ENCODE data around the gene ABTB1. TPM values are rescaled to one million over a fixed set of nuclear protein-coding genes. Genes with fewer than 3 reads are reported as not detected.

The ABTB1 gene
- total and polyA plus RNA-seq, 2 experiments from 2014 or later, result 3.7 to 5.7 TPM

GRCh38 chr3:127728417-127729015, 55.8 kb downstream of the ABTB1 start:
- H3K4me1 ChIP-seq (ENCODE audit: insufficient read depth), result peaks cover 8% of the 10 kb centered on the region
- no peak overlapping the region for H3K4me3 ChIP-seq
- H3K4me2 ChIP-seq, result no peak overlapping the region
- H3K36me3 Mint-ChIP-seq (ENCODE audit: low read depth), result no peaks in the 10 kb centered on the region
- H3K9me3 Mint-ChIP-seq, result peaks cover 3% of the 10 kb centered on the region; the same call in 2 of the 3 replicates
- no peaks in the 10 kb centered on the region for H3K36me3 ChIP-seq (ENCODE audit: insufficient read depth)
- H3K27ac Mint-ChIP-seq, result no peak overlapping the region
- H3K27ac ChIP-seq (ENCODE audit: low read depth), result no peak overlapping the region
- peaks cover 2% of the 10 kb centered on the region for H3K27me3 Mint-ChIP-seq (ENCODE audit: insufficient read depth, low read depth, poor library complexity)
- ATAC-seq (no peak), DNase-seq (ENCODE audit: low spot score) (no peak)
- H3K4me1 Mint-ChIP-seq, result peaks cover 20% of the 10 kb centered on the region
- no peaks in the 10 kb centered on the region for H3F3A ChIP-seq (replicated peaks; ENCODE audit: low read depth)
- H4K20me1 ChIP-seq (replicated peaks; ENCODE audit: insufficient read depth), result no peaks in the 10 kb centered on the region
- H2AFZ ChIP-seq, result no peak overlapping the region
- H3K79me2 ChIP-seq (replicated peaks; ENCODE audit: insufficient read depth), result no peaks in the 10 kb centered on the region
- no peak overlapping the region for H3K4me3 Mint-ChIP-seq
- H3K27me3 ChIP-seq (ENCODE audit: insufficient read depth), result no peaks in the 10 kb centered on the region
- 0 out of 2 replicates have a peak, but pooled peaks cover 6% of the 10 kb centered on the region for H3K9me2 ChIP-seq (ENCODE audit: insufficient read depth)
- TF ChIP-seq, protein P1, sequence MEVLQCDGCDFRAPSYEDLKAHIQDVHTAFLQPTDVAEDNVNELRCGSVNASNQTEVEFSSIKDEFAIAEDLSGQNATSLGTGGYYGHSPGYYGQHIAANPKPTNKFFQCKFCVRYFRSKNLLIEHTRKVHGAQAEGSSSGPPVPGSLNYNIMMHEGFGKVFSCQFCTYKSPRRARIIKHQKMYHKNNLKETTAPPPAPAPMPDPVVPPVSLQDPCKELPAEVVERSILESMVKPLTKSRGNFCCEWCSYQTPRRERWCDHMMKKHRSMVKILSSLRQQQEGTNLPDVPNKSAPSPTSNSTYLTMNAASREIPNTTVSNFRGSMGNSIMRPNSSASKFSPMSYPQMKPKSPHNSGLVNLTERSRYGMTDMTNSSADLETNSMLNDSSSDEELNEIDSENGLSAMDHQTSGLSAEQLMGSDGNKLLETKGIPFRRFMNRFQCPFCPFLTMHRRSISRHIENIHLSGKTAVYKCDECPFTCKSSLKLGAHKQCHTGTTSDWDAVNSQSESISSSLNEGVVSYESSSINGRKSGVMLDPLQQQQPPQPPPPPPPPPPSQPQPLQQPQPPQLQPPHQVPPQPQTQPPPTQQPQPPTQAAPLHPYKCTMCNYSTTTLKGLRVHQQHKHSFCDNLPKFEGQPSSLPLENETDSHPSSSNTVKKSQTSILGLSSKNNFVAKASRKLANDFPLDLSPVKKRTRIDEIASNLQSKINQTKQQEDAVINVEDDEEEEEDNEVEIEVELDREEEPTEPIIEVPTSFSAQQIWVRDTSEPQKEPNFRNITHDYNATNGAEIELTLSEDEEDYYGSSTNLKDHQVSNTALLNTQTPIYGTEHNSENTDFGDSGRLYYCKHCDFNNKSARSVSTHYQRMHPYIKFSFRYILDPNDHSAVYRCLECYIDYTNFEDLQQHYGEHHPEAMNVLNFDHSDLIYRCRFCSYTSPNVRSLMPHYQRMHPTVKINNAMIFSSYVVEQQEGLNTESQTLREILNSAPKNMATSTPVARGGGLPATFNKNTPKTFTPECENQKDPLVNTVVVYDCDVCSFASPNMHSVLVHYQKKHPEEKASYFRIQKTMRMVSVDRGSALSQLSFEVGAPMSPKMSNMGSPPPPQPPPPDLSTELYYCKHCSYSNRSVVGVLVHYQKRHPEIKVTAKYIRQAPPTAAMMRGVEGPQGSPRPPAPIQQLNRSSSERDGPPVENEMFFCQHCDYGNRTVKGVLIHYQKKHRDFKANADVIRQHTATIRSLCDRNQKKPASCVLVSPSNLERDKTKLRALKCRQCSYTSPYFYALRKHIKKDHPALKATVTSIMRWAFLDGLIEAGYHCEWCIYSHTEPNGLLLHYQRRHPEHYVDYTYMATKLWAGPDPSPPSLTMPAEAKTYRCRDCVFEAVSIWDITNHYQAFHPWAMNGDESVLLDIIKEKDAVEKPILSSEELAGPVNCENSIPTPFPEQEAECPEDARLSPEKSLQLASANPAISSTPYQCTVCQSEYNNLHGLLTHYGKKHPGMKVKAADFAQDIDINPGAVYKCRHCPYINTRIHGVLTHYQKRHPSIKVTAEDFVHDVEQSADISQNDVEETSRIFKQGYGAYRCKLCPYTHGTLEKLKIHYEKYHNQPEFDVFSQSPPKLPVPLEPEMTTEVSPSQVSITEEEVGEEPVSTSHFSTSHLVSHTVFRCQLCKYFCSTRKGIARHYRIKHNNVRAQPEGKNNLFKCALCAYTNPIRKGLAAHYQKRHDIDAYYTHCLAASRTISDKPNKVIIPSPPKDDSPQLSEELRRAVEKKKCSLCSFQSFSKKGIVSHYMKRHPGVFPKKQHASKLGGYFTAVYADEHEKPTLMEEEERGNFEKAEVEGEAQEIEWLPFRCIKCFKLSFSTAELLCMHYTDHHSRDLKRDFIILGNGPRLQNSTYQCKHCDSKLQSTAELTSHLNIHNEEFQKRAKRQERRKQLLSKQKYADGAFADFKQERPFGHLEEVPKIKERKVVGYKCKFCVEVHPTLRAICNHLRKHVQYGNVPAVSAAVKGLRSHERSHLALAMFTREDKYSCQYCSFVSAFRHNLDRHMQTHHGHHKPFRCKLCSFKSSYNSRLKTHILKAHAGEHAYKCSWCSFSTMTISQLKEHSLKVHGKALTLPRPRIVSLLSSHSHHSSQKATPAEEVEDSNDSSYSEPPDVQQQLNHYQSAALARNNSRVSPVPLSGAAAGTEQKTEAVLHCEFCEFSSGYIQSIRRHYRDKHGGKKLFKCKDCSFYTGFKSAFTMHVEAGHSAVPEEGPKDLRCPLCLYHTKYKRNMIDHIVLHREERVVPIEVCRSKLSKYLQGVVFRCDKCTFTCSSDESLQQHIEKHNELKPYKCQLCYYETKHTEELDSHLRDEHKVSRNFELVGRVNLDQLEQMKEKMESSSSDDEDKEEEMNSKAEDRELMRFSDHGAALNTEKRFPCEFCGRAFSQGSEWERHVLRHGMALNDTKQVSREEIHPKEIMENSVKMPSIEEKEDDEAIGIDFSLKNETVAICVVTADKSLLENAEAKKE (CRISPR knock-in tag; IDR thresholded peaks at IDR 0.05), result no peak
- TF ChIP-seq, protein P2, sequence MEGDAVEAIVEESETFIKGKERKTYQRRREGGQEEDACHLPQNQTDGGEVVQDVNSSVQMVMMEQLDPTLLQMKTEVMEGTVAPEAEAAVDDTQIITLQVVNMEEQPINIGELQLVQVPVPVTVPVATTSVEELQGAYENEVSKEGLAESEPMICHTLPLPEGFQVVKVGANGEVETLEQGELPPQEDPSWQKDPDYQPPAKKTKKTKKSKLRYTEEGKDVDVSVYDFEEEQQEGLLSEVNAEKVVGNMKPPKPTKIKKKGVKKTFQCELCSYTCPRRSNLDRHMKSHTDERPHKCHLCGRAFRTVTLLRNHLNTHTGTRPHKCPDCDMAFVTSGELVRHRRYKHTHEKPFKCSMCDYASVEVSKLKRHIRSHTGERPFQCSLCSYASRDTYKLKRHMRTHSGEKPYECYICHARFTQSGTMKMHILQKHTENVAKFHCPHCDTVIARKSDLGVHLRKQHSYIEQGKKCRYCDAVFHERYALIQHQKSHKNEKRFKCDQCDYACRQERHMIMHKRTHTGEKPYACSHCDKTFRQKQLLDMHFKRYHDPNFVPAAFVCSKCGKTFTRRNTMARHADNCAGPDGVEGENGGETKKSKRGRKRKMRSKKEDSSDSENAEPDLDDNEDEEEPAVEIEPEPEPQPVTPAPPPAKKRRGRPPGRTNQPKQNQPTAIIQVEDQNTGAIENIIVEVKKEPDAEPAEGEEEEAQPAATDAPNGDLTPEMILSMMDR (conservative IDR thresholded peaks at IDR 0.05; ENCODE audit: low read depth in 2 of 2), result no peak
- TF ChIP-seq, protein P3, sequence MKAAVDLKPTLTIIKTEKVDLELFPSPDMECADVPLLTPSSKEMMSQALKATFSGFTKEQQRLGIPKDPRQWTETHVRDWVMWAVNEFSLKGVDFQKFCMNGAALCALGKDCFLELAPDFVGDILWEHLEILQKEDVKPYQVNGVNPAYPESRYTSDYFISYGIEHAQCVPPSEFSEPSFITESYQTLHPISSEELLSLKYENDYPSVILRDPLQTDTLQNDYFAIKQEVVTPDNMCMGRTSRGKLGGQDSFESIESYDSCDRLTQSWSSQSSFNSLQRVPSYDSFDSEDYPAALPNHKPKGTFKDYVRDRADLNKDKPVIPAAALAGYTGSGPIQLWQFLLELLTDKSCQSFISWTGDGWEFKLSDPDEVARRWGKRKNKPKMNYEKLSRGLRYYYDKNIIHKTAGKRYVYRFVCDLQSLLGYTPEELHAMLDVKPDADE (IDR thresholded peaks at IDR 0.05), result no peak
- TF ChIP-seq, protein P4, sequence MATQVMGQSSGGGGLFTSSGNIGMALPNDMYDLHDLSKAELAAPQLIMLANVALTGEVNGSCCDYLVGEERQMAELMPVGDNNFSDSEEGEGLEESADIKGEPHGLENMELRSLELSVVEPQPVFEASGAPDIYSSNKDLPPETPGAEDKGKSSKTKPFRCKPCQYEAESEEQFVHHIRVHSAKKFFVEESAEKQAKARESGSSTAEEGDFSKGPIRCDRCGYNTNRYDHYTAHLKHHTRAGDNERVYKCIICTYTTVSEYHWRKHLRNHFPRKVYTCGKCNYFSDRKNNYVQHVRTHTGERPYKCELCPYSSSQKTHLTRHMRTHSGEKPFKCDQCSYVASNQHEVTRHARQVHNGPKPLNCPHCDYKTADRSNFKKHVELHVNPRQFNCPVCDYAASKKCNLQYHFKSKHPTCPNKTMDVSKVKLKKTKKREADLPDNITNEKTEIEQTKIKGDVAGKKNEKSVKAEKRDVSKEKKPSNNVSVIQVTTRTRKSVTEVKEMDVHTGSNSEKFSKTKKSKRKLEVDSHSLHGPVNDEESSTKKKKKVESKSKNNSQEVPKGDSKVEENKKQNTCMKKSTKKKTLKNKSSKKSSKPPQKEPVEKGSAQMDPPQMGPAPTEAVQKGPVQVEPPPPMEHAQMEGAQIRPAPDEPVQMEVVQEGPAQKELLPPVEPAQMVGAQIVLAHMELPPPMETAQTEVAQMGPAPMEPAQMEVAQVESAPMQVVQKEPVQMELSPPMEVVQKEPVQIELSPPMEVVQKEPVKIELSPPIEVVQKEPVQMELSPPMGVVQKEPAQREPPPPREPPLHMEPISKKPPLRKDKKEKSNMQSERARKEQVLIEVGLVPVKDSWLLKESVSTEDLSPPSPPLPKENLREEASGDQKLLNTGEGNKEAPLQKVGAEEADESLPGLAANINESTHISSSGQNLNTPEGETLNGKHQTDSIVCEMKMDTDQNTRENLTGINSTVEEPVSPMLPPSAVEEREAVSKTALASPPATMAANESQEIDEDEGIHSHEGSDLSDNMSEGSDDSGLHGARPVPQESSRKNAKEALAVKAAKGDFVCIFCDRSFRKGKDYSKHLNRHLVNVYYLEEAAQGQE (IDR thresholded peaks at IDR 0.05; ENCODE audit: unreplicated experiment), result no peak
- TF ChIP-seq CREB1 (CRISPR knock-in tag; IDR thresholded peaks at IDR 0.05; ENCODE audit: low read depth) (no peak), JUNB (IDR thresholded peaks at IDR 0.05; ENCODE audit: unreplicated experiment) (no peak), ZNF114 (CRISPR knock-in tag; IDR thresholded peaks at IDR 0.05) (no peak), STAT1 (IDR thresholded peaks at IDR 0.05; ENCODE audit: unreplicated experiment) (no peak), EZH2 (IDR thresholded peaks at IDR 0.05; ENCODE audit: low read depth, unreplicated experiment) (no peak), EZH2phosphoT487 (IDR thresholded peaks at IDR 0.05; ENCODE audit: unreplicated experiment) (no peak), NANOG (IDR thresholded peaks at IDR 0.05; ENCODE audit: borderline replicate concordance) (no peak), POLR2AphosphoS5 (IDR thresholded peaks at IDR 0.05; ENCODE audit: low read depth) (no peak)
